ENCODE results near the gene COMMD10. TPM values are rescaled to one million over a fixed set of nuclear protein-coding genes. Genes with fewer than 3 reads are reported as not detected.

The COMMD10 gene
- total RNA-seq, 2 experiments from 2014 or later: 21.7 to 24.4 TPM

DNA sequence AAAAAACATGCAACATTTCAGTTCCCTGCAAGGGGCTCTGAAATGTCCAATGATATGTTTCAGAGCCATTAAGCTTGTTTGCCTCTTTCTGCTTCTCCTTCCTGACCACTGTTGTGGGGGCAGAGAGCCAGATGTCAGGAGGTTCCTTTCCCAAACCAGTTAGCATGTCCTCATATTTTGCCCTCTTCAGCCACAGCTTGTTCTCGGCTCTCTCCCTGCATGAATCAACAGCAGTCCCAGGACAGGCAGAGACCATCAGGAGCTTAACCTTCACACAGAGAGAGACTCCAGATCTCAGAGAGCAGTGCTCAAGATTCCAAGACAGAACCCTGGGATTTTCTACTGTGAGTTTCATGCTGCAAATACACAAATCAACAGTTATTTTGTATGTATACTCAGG lies 218.5 kb downstream of the COMMD10 start:
- ChIA-PET POLR2A (no interaction called here), CTCF (no interaction called here)
- no peak for ATAC-seq
- no peaks in the 10 kb centered on the region for H3K4me1 Mint-ChIP-seq (ENCODE audit: low read depth)
- no peaks in the 10 kb centered on the region for H3K27me3 Mint-ChIP-seq (ENCODE audit: low read depth)
- H3K36me3 Mint-ChIP-seq (ENCODE audit: low read depth): peaks cover 45% of the 10 kb centered on the region
- DNase-seq: no peak
- H3K9me3 Mint-ChIP-seq (ENCODE audit: insufficient read depth): peaks cover 11% of the 10 kb centered on the region
- H3K27ac Mint-ChIP-seq: no peak overlapping the region
- no peak overlapping the region for H3K4me3 Mint-ChIP-seq

DNA sequence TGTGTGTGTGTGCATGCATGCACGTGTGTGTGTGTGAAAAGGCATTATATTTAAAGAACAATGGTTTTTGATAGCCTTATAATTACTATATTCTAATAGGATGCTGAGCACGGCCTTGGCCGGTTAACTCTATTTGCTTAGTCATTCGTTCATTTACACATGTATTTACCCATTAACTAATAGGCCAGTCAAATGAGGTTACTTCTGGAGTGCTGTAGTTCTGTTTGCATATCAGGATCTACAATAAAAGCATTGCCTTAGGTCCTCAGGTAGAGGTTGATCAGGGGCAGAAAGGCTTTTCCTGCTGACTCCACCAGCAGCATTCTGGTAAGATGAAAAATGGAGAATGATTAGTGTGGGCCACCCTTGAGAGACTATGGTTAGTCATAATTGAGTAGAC lies 219.0 kb downstream of the COMMD10 start:
- Mint-ChIP-seq H3K4me3 (no peak overlapping the region), H3K27ac (no peak overlapping the region), H3K27me3 (ENCODE audit: low read depth) (no peaks in the 10 kb centered on the region), H3K9me3 (ENCODE audit: insufficient read depth) (peaks cover 12% of the 10 kb centered on the region), H3K4me1 (ENCODE audit: low read depth) (no peaks in the 10 kb centered on the region), H3K36me3 (ENCODE audit: low read depth) (peaks cover 45% of the 10 kb centered on the region)
- no peak for DNase-seq
- no peak for ATAC-seq
- POLR2A ChIA-PET: no interaction called here
- CTCF ChIA-PET: no interaction called here

GRCh38 chr5:116305899-116306298 lies 221.1 kb downstream of the COMMD10 start:
- Mint-ChIP-seq H3K4me3 (no peak overlapping the region), H3K9me3 (ENCODE audit: insufficient read depth) (peaks cover 12% of the 10 kb centered on the region), H3K27ac (no peak overlapping the region), H3K4me1 (ENCODE audit: low read depth) (no peaks in the 10 kb centered on the region), H3K27me3 (ENCODE audit: low read depth) (no peaks in the 10 kb centered on the region), H3K36me3 (ENCODE audit: low read depth) (peaks cover 44% of the 10 kb centered on the region)
- ChIA-PET POLR2A (no interaction called here), CTCF (no interaction called here)
- DNase-seq (no peak), ATAC-seq (no peak)

- Mint-ChIP-seq H3K36me3 (ENCODE audit: low read depth) (peaks cover 44% of the 10 kb centered on the region), H3K4me3 (no peak overlapping the region), H3K27ac (no peak overlapping the region), H3K4me1 (ENCODE audit: low read depth) (no peaks in the 10 kb centered on the region), H3K9me3 (ENCODE audit: insufficient read depth) (peaks cover 12% of the 10 kb centered on the region), H3K27me3 (ENCODE audit: low read depth) (no peaks in the 10 kb centered on the region)
- POLR2A ChIA-PET: no interaction called here
- ATAC-seq: no peak
- no peak for DNase-seq
- CTCF ChIA-PET: no interaction called here
These were observed 222.0 kb downstream of the COMMD10 start for GRCh38 chr5:116306846-116307245.

DNA sequence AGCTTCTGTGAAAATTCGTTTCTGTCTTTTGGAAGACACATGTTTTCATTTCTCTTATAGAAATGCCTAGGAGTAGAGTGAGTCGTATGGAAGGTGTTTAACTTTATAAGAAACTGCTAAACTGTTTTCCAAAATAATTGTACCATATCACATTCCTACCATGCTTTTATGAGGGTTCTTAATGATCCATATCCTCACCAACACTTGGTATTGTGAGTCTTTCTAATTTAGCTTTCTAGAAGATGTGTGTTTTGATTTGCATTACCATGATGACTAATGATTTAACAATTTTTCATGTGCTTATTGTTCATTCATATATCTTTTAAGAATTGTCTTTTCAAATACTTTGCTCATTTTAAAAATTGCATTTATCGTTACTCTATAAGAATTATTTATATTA lies 223.6 kb downstream of the COMMD10 start:
- Mint-ChIP-seq H3K36me3 (ENCODE audit: low read depth) (peaks cover 41% of the 10 kb centered on the region), H3K27me3 (ENCODE audit: low read depth) (no peaks in the 10 kb centered on the region), H3K4me3 (no peak overlapping the region), H3K4me1 (ENCODE audit: low read depth) (peaks cover 4% of the 10 kb centered on the region), H3K9me3 (ENCODE audit: insufficient read depth) (peaks cover 12% of the 10 kb centered on the region), H3K27ac (no peak overlapping the region)
- CTCF ChIA-PET: no interaction called here
- DNase-seq: no peak
- ATAC-seq: no peak
- POLR2A ChIA-PET: no interaction called here

- ChIA-PET POLR2A (no interaction called here), CTCF (no interaction called here)
- Mint-ChIP-seq H3K4me3 (peak overlapping the region; percentile 52), H3K36me3 (ENCODE audit: low read depth) (peaks cover 15% of the 10 kb centered on the region), H3K27ac (peak overlapping the region; percentile 67), H3K27me3 (ENCODE audit: low read depth) (no peaks in the 10 kb centered on the region), H3K4me1 (ENCODE audit: low read depth) (peaks cover 14% of the 10 kb centered on the region), H3K9me3 (ENCODE audit: insufficient read depth) (peaks cover under 1% of the 10 kb centered on the region)
- ATAC-seq (no peak), DNase-seq (no peak)
These were observed 228.5 kb downstream of the COMMD10 start for GRCh38 chr5:116313366-116313765.

DNA sequence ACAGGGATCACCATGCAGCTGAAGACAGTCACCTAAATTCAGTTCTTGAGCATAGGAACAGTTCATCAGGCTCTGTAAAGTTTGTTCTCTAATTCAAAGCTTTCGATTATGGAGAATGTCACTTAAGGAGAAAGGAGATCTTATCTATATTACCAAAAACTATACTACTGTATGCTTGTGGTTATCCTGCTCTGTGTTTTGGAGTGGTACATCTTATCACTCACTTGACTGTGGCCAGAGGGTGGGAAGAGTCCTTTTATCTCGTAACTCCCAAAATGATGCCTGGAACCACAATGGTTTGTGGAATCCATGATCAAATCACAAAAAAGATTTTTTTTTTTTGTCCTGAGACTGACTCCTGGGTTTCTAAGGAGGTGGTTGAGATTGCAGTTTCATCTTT lies 230.7 kb downstream of the COMMD10 start:
- Mint-ChIP-seq H3K27me3 (ENCODE audit: low read depth) (no peaks in the 10 kb centered on the region), H3K9me3 (ENCODE audit: insufficient read depth) (peaks cover 2% of the 10 kb centered on the region), H3K4me1 (ENCODE audit: low read depth) (peaks cover 14% of the 10 kb centered on the region), H3K4me3 (no peak overlapping the region), H3K36me3 (ENCODE audit: low read depth) (peaks cover 16% of the 10 kb centered on the region), H3K27ac (no peak overlapping the region)
- ATAC-seq (no peak), DNase-seq (no peak)
- ChIA-PET POLR2A (no interaction called here), CTCF (no interaction called here)

GRCh38 chr5:116318091-116318854 lies 233.4 kb downstream of the COMMD10 start:
- Mint-ChIP-seq H3K36me3 (ENCODE audit: low read depth) (peaks cover 14% of the 10 kb centered on the region), H3K4me3 (no peak overlapping the region), H3K27me3 (ENCODE audit: low read depth) (no peaks in the 10 kb centered on the region), H3K4me1 (ENCODE audit: low read depth) (peaks cover 11% of the 10 kb centered on the region), H3K27ac (no peak overlapping the region), H3K9me3 (ENCODE audit: insufficient read depth) (peaks cover 5% of the 10 kb centered on the region)
- CTCF ChIA-PET: no interaction called here
- no peak for DNase-seq
- POLR2A ChIA-PET: no interaction called here
- no peak for ATAC-seq

DNA sequence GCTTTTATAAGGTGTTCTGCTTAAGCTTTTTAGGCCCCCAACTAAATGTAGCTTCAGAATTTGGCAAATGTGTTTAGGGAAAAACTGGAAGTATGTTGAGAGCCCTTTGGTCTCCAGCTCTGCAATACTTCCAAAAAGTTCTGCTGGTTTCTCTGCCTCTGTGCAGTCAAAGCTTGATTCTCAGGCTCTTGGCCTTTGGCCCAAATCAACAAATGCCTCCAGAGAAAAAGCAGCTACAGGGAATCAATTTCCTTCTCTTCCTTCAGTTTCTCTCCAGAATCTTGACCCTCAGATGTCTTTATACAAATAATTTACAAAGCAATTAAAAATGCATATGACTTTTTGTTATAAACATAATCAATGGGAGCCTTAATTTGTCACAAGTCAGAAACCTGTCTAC lies 235.7 kb downstream of the COMMD10 start:
- no peak overlapping the region for H3K27ac Mint-ChIP-seq
- H3K4me3 Mint-ChIP-seq: no peak overlapping the region
- H3K4me1 Mint-ChIP-seq (ENCODE audit: low read depth): peaks cover 2% of the 10 kb centered on the region
- ATAC-seq: no peak
- no peaks in the 10 kb centered on the region for H3K27me3 Mint-ChIP-seq (ENCODE audit: low read depth)
- H3K36me3 Mint-ChIP-seq (ENCODE audit: low read depth): peaks cover 11% of the 10 kb centered on the region
- H3K9me3 Mint-ChIP-seq (ENCODE audit: insufficient read depth): peaks cover 5% of the 10 kb centered on the region
- DNase-seq: no peak
- CTCF ChIA-PET: no interaction called here
- POLR2A ChIA-PET: no interaction called here

GRCh38 chr5:116329503-116329902 lies 244.7 kb downstream of the COMMD10 start:
- DNase-seq (no peak), ATAC-seq (no peak)
- no peaks in the 10 kb centered on the region for H3K27me3 Mint-ChIP-seq (ENCODE audit: low read depth)
- H3K4me1 Mint-ChIP-seq (ENCODE audit: low read depth): no peaks in the 10 kb centered on the region
- CTCF ChIA-PET: no interaction called here
- no peak overlapping the region for H3K27ac Mint-ChIP-seq
- POLR2A ChIA-PET: no interaction called here
- peaks cover 6% of the 10 kb centered on the region for H3K9me3 Mint-ChIP-seq (ENCODE audit: insufficient read depth)
- peaks cover 2% of the 10 kb centered on the region for H3K36me3 Mint-ChIP-seq (ENCODE audit: low read depth)
- no peak overlapping the region for H3K4me3 Mint-ChIP-seq

- ATAC-seq (no peak), DNase-seq (no peak)
- Mint-ChIP-seq H3K4me1 (ENCODE audit: low read depth) (no peaks in the 10 kb centered on the region), H3K9me3 (ENCODE audit: insufficient read depth) (peaks cover 2% of the 10 kb centered on the region), H3K27me3 (ENCODE audit: low read depth) (no peaks in the 10 kb centered on the region), H3K36me3 (ENCODE audit: low read depth) (no peaks in the 10 kb centered on the region), H3K4me3 (no peak overlapping the region), H3K27ac (no peak overlapping the region)
- POLR2A ChIA-PET: no interaction called here
- CTCF ChIA-PET: no interaction called here
These were observed 256.0 kb downstream of the COMMD10 start for GRCh38 chr5:116340799-116341198.

Measured in activated CD8-positive, alpha-beta T cell treated with anti-CD3 and anti-CD28 coated beads, Interleukin-2, amount 10 ng/mL, durations not matched to agents 7 days and 5 days (primary cell).